Natural killer cell (primary cell): Measurements from ENCODE around the gene BTN2A1. TPM values are rescaled to one million over a fixed set of nuclear protein-coding genes. Genes with fewer than 3 reads are reported as not detected.

Experiments used
- ATAC-seq, 3 donors: fragments of 150-1000 bp in 2 of 3; fragments of 200-7000 bp in 1 of 3; cut with Tn5 transposase; 1 replicate in 1 of 3; 2 replicates in 2 of 3; pipeline ENCODE4 v1.10.0; 2021; ENCODE audit warnings: mild to moderate bottlenecking in 2 of 3, moderate library complexity in 2 of 3
- DNase-seq, 2 donors: peaks; one replicate each; pipeline versions ENCODE4 v3.0.0 to v3.0.0-alpha.2; 2013 to 2021; ENCODE audit warnings: mixed read lengths in 1 of 2
- H3K27ac ChIP-seq: one replicate; pipeline ENCODE4 v1.5.1; 2013; ENCODE audit warnings: mild to moderate bottlenecking, low read length
- H3K27me3 ChIP-seq: one replicate; pipeline ENCODE4 v1.6.1; 2013; ENCODE audit warnings: low read length; ENCODE audit not compliant: control insufficient read depth, insufficient read depth
- H3K36me3 ChIP-seq: one replicate; pipeline ENCODE4 v1.6.1; 2013; ENCODE audit warnings: low read length; ENCODE audit not compliant: control insufficient read depth, insufficient read depth
- H3K4me1 ChIP-seq: one replicate; pipeline ENCODE4 v1.6.1; 2013; ENCODE audit warnings: low read length; ENCODE audit not compliant: control insufficient read depth, insufficient read depth
- H3K4me3 ChIP-seq: one replicate; pipeline ENCODE4 v1.5.1; 2013; ENCODE audit warnings: low read length
- H3K9me3 ChIP-seq: one replicate; pipeline ENCODE4 v1.6.1; 2013; ENCODE audit warnings: low read length; ENCODE audit not compliant: control insufficient read depth, insufficient read depth
- H3K27ac Mint-ChIP-seq, 2 donors: one replicate each; pipeline ENCODE4 v1.8.0; 2022; ENCODE audit warnings: mild to moderate bottlenecking in 2 of 2, mixed read lengths in 2 of 2, moderate library complexity in 1 of 2
- H3K27me3 Mint-ChIP-seq, 2 donors: one replicate each; pipeline ENCODE4 v1.8.0; 2022; ENCODE audit warnings: low read depth in 2 of 2, mixed read lengths in 2 of 2
- H3K36me3 Mint-ChIP-seq: one replicate; pipeline ENCODE4 v1.8.0; 2022; ENCODE audit warnings: mixed read lengths
- H3K4me1 Mint-ChIP-seq, 2 donors: one replicate each; pipeline ENCODE4 v1.8.0; 2022; ENCODE audit warnings: mixed read lengths in 2 of 2
- H3K4me3 Mint-ChIP-seq: one replicate; pipeline ENCODE4 v1.8.0; 2022; ENCODE audit warnings: mild to moderate bottlenecking, moderate library complexity, mixed read lengths
- H3K9me3 Mint-ChIP-seq, 2 donors: one replicate each; pipeline ENCODE4 v1.8.0; 2022; ENCODE audit warnings: mixed read lengths in 2 of 2
- CTCF ChIP-seq: fragments of 200-600 bp; IDR thresholded peaks from one replicate; pipeline ENCODE4 v1.8.0; 2022; ENCODE audit warnings: antibody characterized with exemption
- WGBS: methylation state at CpG from one replicate; pipeline ENCODE4 v1.1.7; 2013; ENCODE audit warnings: missing lambda C conversion rate; ENCODE audit not compliant: insufficient coverage; 5-methylcytosine and 5-hydroxymethylcytosine counted together
- intact Hi-C: fragments of 100-400 bp; cut with micrococcal nuclease; formaldehyde crosslinking; loops from one replicate; pipeline ENCODE4 v1.14.2; 2022
- total RNA-seq, 4 donors: library from RNA; stranded (reverse); fragments of 120-200 nt in 1 of 4; gene quantifications; one replicate each; pipeline versions ENCODE4 v1.2.3 to v1.2.4, GENCODE V29; 2013 to 2022

BTN2A1 gene
- total RNA-seq, 3 donors from 2014 or later (not counting 1 experiment from before 2014, with no cell fraction given), result 33.8 to 51.2 (median 43.3) TPM

GRCh38 chr6:26412228-26412627 is 45.5 kb upstream of the BTN2A1 start:
- DNase-seq (no peak), ATAC-seq (no peak)
- Mint-ChIP-seq H3K9me3 (no peaks in the 10 kb centered on the region), H3K27me3 (no peaks in the 10 kb centered on the region), H3K4me1 (peaks cover 22 to 23% of the 10 kb centered on the region in 2 donors), H3K27ac (peak overlapping the region; percentile 81), H3K4me3 (no peak overlapping the region), H3K36me3 (peaks cover 34% of the 10 kb centered on the region)
- intact Hi-C loops, result no loop called here
- H3K27ac ChIP-seq, result no peak overlapping the region
- no peaks in the 10 kb centered on the region for H3K9me3 ChIP-seq
- no peaks in the 10 kb centered on the region for H3K27me3 ChIP-seq
- WGBS, result 74% methylated on average over 3 of the region's 3 CpGs
- TF ChIP-seq CTCF, result no peak
- H3K4me3 ChIP-seq, result no peak overlapping the region
- H3K36me3 ChIP-seq, result peaks cover 68% of the 10 kb centered on the region
- peaks cover 7% of the 10 kb centered on the region for H3K4me1 ChIP-seq

- Mint-ChIP-seq H3K27ac (peak overlapping the region; percentile 81), H3K4me1 (peaks cover 14 to 16% of the 10 kb centered on the region in 2 donors), H3K4me3 (no peak overlapping the region), H3K9me3 (no peaks in the 10 kb centered on the region), H3K36me3 (peaks cover 34% of the 10 kb centered on the region), H3K27me3 (no peaks in the 10 kb centered on the region)
- H3K9me3 ChIP-seq, result no peaks in the 10 kb centered on the region
- ATAC-seq, result no peak
- no peaks in the 10 kb centered on the region for H3K27me3 ChIP-seq
- H3K4me3 ChIP-seq, result no peak overlapping the region
- H3K36me3 ChIP-seq, result peaks cover 60% of the 10 kb centered on the region
- no peak for DNase-seq
- WGBS, result 97% methylated on average over 4 of the region's 4 CpGs
- H3K4me1 ChIP-seq, result peaks cover under 1% of the 10 kb centered on the region
- intact Hi-C loops, result no loop called here
- H3K27ac ChIP-seq, result no peak overlapping the region
- TF ChIP-seq CTCF, result no peak
Measured at GRCh38 chr6:26412954-26413353, 44.8 kb upstream of the BTN2A1 start.

GRCh38 chr6:26414281-26414680 is 43.5 kb upstream of the BTN2A1 start:
- no peaks in the 10 kb centered on the region for H3K9me3 ChIP-seq
- Mint-ChIP-seq H3K36me3 (peaks cover 32% of the 10 kb centered on the region), H3K9me3 (no peaks in the 10 kb centered on the region), H3K27ac (peak overlapping the region; percentile 81), H3K27me3 (no peaks in the 10 kb centered on the region), H3K4me3 (no peak overlapping the region), H3K4me1 (peaks cover 13 to 14% of the 10 kb centered on the region in 2 donors)
- DNase-seq (no peak), ATAC-seq (no peak)
- 91% methylated on average over 3 of the region's 3 CpGs for WGBS
- peaks cover 48% of the 10 kb centered on the region for H3K36me3 ChIP-seq
- no peak for TF ChIP-seq CTCF
- no peak overlapping the region for H3K4me3 ChIP-seq
- H3K27me3 ChIP-seq, result no peaks in the 10 kb centered on the region
- H3K27ac ChIP-seq, result no peak overlapping the region
- intact Hi-C loops, result no loop called here
- no peaks in the 10 kb centered on the region for H3K4me1 ChIP-seq

GRCh38 chr6:26415036-26415614 is 42.6 kb upstream of the BTN2A1 start:
- WGBS, result 100% methylated on average over 1 of the region's 1 CpG
- Histone ChIP-seq H3K4me1 (no peaks in the 10 kb centered on the region), H3K27me3 (no peaks in the 10 kb centered on the region), H3K27ac (no peak overlapping the region), H3K4me3 (no peak overlapping the region), H3K9me3 (no peaks in the 10 kb centered on the region), H3K36me3 (peaks cover 40% of the 10 kb centered on the region)
- Mint-ChIP-seq H3K36me3 (peaks cover 23% of the 10 kb centered on the region), H3K9me3 (no peaks in the 10 kb centered on the region), H3K27me3 (no peaks in the 10 kb centered on the region), H3K4me1 (peaks cover 9 to 14% of the 10 kb centered on the region in 2 donors), H3K27ac (peak overlapping the region; percentile 41 to 48), H3K4me3 (no peak overlapping the region)
- no peak for DNase-seq
- intact Hi-C loops, result no loop called here
- no peak for TF ChIP-seq CTCF
- no peak for ATAC-seq
